Neuron (in vitro differentiated cells): ENCODE data around the gene GVQW3.
A peak's percentile ranks its signal among the peaks of the same experiment; 100 is the strongest.

Source experiments
- H2AFZ ChIP-seq: one replicate; pipeline ENCODE4 v1.6.1; 2013; ENCODE audit warnings: low read depth, mild to moderate bottlenecking, inconsistent platforms, low read length, moderate library complexity
- H3K27me3 ChIP-seq: one replicate; pipeline ENCODE4 v1.6.1; 2013; ENCODE audit warnings: low read length; ENCODE audit not compliant: insufficient read depth
- H3K36me3 ChIP-seq: one replicate; pipeline ENCODE4 v1.6.1; 2013; ENCODE audit warnings: low read length; ENCODE audit not compliant: insufficient read depth
- H3K4me1 ChIP-seq: one replicate; pipeline ENCODE4 v1.6.1; 2013; ENCODE audit warnings: low read length; ENCODE audit not compliant: insufficient read depth
- H3K4me3 ChIP-seq: 2 replicates; pipeline ENCODE4 v1.5.1; 2013; ENCODE audit warnings: mild to moderate bottlenecking, low read length, moderate library complexity
- H3K9me3 ChIP-seq: one replicate; pipeline ENCODE4 v1.6.1; 2013; ENCODE audit warnings: low read length

Gene GVQW3

GRCh38 chr11:76365038-76365679 lies 16.0 kb upstream of the GVQW3 start:
- Histone ChIP-seq H3K4me3 (no peak overlapping the region), H2AFZ (no peak overlapping the region), H3K36me3 (peaks cover 15% of the 10 kb centered on the region), H3K4me1 (no peaks in the 10 kb centered on the region), H3K27me3 (no peaks in the 10 kb centered on the region), H3K9me3 (no peaks in the 10 kb centered on the region)

- H3K27me3 ChIP-seq: no peaks in the 10 kb centered on the region
- no peaks in the 10 kb centered on the region for H3K9me3 ChIP-seq
- peaks cover 8% of the 10 kb centered on the region for H3K36me3 ChIP-seq
- no peaks in the 10 kb centered on the region for H3K4me1 ChIP-seq
- H2AFZ ChIP-seq: no peak overlapping the region
- H3K4me3 ChIP-seq: no peak overlapping the region
Measured at GRCh38 chr11:76368490-76368889, 12.6 kb upstream of the GVQW3 start.

- Histone ChIP-seq H3K27me3 (no peaks in the 10 kb centered on the region), H3K36me3 (peaks cover 5% of the 10 kb centered on the region), H3K4me3 (no peak overlapping the region), H3K9me3 (no peaks in the 10 kb centered on the region), H3K4me1 (no peaks in the 10 kb centered on the region), H2AFZ (no peak overlapping the region)
Measured at GRCh38 chr11:76369406-76369805, 11.7 kb upstream of the GVQW3 start.

GRCh38 chr11:76371170-76371569 lies 10.0 kb upstream of the GVQW3 start:
- Histone ChIP-seq H2AFZ (no peak overlapping the region), H3K4me3 (no peak overlapping the region), H3K27me3 (no peaks in the 10 kb centered on the region), H3K36me3 (no peaks in the 10 kb centered on the region), H3K9me3 (no peaks in the 10 kb centered on the region), H3K4me1 (no peaks in the 10 kb centered on the region)

GRCh38 chr11:76376746-76377558 lies 4.2 kb upstream of the GVQW3 start:
- no peak overlapping the region for H3K4me3 ChIP-seq
- no peak overlapping the region for H2AFZ ChIP-seq
- H3K9me3 ChIP-seq: no peaks in the 10 kb centered on the region
- no peaks in the 10 kb centered on the region for H3K36me3 ChIP-seq
- no peaks in the 10 kb centered on the region for H3K27me3 ChIP-seq
- peaks cover 13% of the 10 kb centered on the region for H3K4me1 ChIP-seq

GRCh38 chr11:76379807-76380158 lies 1.3 kb upstream of the GVQW3 start:
- Histone ChIP-seq H2AFZ (no peak overlapping the region), H3K4me1 (peaks cover 23% of the 10 kb centered on the region), H3K9me3 (no peaks in the 10 kb centered on the region), H3K36me3 (peaks cover 8% of the 10 kb centered on the region), H3K4me3 (peak overlapping the region; percentile 97), H3K27me3 (no peaks in the 10 kb centered on the region)

GRCh38 chr11:76380159-76380976 lies 755 bp upstream of the GVQW3 start:
- peak overlapping the region; percentile 97 for H3K4me3 ChIP-seq
- H3K9me3 ChIP-seq: no peaks in the 10 kb centered on the region
- peaks cover 23% of the 10 kb centered on the region for H3K4me1 ChIP-seq
- H2AFZ ChIP-seq: peak overlapping the region; percentile 72
- peaks cover 8% of the 10 kb centered on the region for H3K36me3 ChIP-seq
- H3K27me3 ChIP-seq: no peaks in the 10 kb centered on the region

GRCh38 chr11:76382209-76382608 lies 1.1 kb downstream of the GVQW3 start:
- Histone ChIP-seq H2AFZ (no peak overlapping the region), H3K36me3 (peaks cover 8% of the 10 kb centered on the region), H3K9me3 (no peaks in the 10 kb centered on the region), H3K27me3 (no peaks in the 10 kb centered on the region), H3K4me1 (peaks cover 23% of the 10 kb centered on the region), H3K4me3 (peak overlapping the region; percentile 97)

- Histone ChIP-seq H3K4me1 (peaks cover 12% of the 10 kb centered on the region), H3K36me3 (peaks cover 8% of the 10 kb centered on the region), H3K9me3 (no peaks in the 10 kb centered on the region), H3K27me3 (no peaks in the 10 kb centered on the region), H3K4me3 (no peak overlapping the region), H2AFZ (no peak overlapping the region)
Measured at GRCh38 chr11:76385903-76386302, 4.8 kb downstream of the GVQW3 start.

- H3K4me3 ChIP-seq: no peak overlapping the region
- no peaks in the 10 kb centered on the region for H3K27me3 ChIP-seq
- no peaks in the 10 kb centered on the region for H3K4me1 ChIP-seq
- H3K36me3 ChIP-seq: peaks cover 8% of the 10 kb centered on the region
- no peak overlapping the region for H2AFZ ChIP-seq
- H3K9me3 ChIP-seq: no peaks in the 10 kb centered on the region
Measured at GRCh38 chr11:76388408-76388807, 7.3 kb downstream of the GVQW3 start.

- no peaks in the 10 kb centered on the region for H3K27me3 ChIP-seq
- no peak overlapping the region for H3K4me3 ChIP-seq
- H2AFZ ChIP-seq: no peak overlapping the region
- no peaks in the 10 kb centered on the region for H3K9me3 ChIP-seq
- no peaks in the 10 kb centered on the region for H3K36me3 ChIP-seq
- H3K4me1 ChIP-seq: no peaks in the 10 kb centered on the region
Measured at GRCh38 chr11:76391021-76391420, 9.9 kb downstream of the GVQW3 start.

GRCh38 chr11:76391811-76392475 lies 10.8 kb downstream of the GVQW3 start:
- H3K36me3 ChIP-seq: no peaks in the 10 kb centered on the region
- H3K9me3 ChIP-seq: no peaks in the 10 kb centered on the region
- H3K4me1 ChIP-seq: no peaks in the 10 kb centered on the region
- H3K27me3 ChIP-seq: no peaks in the 10 kb centered on the region
- no peak overlapping the region for H2AFZ ChIP-seq
- no peak overlapping the region for H3K4me3 ChIP-seq

GRCh38 chr11:76392870-76393269 lies 11.7 kb downstream of the GVQW3 start:
- Histone ChIP-seq H2AFZ (no peak overlapping the region), H3K9me3 (no peaks in the 10 kb centered on the region), H3K4me3 (no peak overlapping the region), H3K36me3 (no peaks in the 10 kb centered on the region), H3K4me1 (no peaks in the 10 kb centered on the region), H3K27me3 (no peaks in the 10 kb centered on the region)
